Measurements from ENCODE around the gene GTPBP6. TPM values are rescaled to one million over a fixed set of nuclear protein-coding genes. Genes with fewer than 3 reads are reported as not detected.
"Not testable (repeated sequence)": the region's sequence is repeated elsewhere in the genome, so short reads cannot be mapped to it uniquely, and the experiment has no call there.

The GTPBP6 gene
- polyA plus RNA-seq, 3 donors = 36.1 to 41.9 (median 36.6) TPM

DNA sequence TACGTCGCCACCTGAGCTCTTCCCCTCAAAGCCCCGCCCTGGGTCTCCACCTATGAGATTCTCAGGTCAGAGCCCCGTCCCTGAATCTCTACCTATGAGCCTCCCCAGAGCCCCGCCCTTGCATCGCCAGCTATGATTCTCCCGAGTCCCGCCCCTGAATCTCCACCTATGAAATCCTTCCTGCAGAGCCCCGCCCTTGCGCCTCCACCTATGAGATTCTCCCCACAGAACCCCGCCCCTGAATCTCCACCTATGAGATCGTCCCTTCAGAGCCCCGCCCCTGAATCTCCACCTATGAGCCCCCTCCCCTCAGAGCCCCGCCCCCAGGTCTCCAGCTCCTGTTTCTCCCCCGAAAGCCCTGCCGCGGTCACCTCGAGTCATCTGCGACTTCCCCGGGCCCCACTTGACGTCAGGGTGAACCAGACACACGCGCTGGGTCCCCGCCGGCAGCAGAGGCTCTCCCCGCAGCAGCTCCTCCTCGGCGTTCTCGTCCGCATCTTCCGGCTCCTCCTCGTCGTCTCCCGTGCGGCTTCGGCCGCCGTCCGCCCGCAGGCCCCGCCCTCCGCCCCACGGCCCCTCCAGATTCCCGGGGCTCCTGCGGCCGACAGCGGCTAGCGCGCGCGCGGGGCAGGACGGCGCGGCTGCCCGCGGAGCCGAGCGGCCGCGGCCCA, 393 bp downstream of the GTPBP6 start:
- peak; percentile 85 to 96 (median 95) for DNase-seq (ENCODE audit: low read depth in 3 of 3, low spot score in 2 of 3)

DNA sequence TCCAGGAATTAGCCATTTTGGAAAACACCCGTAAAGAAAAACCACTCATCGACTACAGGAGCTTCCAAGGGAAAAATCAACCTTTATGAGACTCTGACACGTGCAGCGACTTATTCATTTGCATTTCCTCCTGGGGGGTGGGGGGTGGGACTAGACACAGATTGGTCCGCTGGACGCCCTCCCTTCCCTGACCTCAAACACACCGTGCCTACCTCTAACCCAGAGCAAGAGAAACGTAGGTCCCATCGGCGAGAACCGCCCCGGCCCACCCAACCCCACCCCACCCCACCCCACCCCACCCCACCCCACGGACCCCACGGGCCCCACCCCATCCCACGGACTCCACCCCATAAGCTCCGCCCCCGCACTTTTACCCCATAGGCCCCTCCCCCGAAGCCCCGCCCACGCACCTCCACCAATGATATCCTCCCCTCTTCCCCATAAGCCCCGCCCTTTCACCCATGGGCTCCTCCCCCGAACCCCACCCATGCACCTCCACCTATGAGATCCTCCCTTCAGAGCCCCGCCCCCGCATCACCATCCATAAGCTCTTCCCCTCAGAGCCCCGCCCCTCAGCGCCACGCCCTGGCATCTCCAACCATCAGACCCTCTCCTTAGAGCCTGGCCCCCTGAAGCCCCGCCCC, 1.1 kb downstream of the GTPBP6 start:
- no peak for DNase-seq (ENCODE audit: low read depth in 3 of 3, low spot score in 2 of 3)

GRCh38 chrX:316351-317325, 2.0 kb downstream of the GTPBP6 start:
- no peak for DNase-seq (ENCODE audit: low read depth in 3 of 3, low spot score in 2 of 3)

DNA sequence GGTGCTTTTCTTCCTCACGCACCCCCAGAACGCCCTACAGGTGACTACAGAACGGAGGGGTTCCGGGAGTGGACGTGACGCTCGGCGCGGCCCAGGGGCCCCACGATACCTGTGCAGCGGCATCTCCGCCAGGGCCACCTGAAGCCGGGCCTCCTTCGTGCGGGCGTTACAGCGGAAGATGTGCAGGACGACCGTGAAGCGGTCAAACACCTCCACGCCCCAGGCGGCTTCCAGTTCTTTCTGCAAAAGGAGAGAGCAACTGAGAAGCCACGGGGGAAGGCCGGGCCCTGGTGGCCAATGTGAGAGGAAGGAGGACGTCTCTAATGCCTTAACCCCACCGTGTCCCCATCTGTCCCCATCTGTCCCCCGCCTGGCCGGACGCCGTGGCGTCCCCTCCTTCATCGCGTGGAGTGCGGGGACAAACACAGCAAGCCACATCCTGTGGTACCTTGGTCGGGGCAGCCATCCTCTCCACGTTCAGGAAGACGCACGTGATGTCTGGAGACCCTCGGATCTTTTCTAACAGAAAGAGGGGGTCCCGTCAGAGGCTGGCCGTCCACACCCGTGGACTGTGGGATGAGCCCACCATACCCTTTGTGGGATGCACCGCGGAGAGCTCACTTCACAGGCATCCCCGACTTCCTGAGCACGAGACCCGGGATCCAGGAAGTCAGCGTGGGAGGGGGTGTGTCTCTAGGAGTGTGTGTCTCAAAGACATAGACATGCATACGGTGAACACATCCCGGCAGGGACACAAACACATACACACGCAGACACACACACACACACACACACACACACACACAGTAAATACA, 3.6 kb downstream of the GTPBP6 start:
- no peak for DNase-seq (ENCODE audit: low read depth in 3 of 3, low spot score in 2 of 3)

- no peak for DNase-seq (ENCODE audit: low read depth in 3 of 3, low spot score in 2 of 3)
Measured at GRCh38 chrX:314049-314448, 4.5 kb downstream of the GTPBP6 start.

GRCh38 chrX:313546-313945, 5.0 kb downstream of the GTPBP6 start:
- DNase-seq (ENCODE audit: low read depth in 3 of 3, low spot score in 2 of 3) = no peak

- DNase-seq (ENCODE audit: low read depth in 3 of 3, low spot score in 2 of 3) = no peak
Measured at GRCh38 chrX:312621-313331, 5.8 kb downstream of the GTPBP6 start.

DNA sequence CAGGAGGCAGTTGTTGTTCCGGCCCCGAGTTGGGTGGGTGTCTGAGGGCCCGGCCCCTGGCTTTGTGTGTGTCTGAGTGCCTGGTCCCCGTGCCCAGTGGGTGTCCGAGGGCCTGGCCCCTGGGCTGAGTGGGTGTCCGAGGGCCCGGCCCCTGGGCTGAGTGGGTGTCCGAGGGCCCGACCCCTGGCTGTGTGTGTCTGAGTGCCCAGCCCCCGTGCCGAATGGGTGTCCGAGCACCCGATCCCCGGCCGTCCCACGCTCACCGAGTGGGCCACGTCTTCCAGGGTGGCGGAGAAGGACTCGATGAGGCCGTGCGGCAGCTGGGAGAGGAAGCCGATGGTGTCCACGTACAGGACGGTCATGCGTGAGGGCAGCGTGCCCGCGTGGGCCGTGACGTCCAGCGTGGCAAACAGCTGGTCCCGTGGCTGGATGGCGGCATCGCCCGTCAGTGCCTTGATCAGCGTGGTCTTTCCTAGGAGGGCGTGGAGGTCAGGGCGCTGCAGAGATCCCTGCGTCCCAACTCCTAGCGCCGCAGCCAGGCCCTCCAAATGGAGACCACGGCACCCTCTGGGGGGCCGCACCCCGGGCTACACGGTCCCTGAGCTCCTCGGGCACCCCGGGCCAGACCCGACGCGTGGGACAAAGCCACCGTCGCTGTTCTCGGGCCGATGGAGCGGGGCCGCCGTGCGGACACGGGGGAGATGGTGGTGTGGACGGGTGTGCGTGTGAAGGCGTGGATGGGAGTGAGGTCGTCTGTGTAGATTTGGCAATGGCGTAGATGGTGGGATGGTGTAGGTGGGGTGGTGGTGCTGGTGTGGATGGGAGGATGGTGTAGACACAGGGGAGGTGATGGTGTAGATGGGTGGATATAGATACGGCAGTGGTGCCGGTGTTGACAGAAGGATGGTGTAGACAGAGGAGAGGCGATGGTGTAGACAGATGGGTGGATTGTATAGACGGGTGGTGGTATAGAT, 7.2 kb downstream of the GTPBP6 start:
- DNase-seq (ENCODE audit: low read depth in 3 of 3, low spot score in 2 of 3) = no peak

DNA sequence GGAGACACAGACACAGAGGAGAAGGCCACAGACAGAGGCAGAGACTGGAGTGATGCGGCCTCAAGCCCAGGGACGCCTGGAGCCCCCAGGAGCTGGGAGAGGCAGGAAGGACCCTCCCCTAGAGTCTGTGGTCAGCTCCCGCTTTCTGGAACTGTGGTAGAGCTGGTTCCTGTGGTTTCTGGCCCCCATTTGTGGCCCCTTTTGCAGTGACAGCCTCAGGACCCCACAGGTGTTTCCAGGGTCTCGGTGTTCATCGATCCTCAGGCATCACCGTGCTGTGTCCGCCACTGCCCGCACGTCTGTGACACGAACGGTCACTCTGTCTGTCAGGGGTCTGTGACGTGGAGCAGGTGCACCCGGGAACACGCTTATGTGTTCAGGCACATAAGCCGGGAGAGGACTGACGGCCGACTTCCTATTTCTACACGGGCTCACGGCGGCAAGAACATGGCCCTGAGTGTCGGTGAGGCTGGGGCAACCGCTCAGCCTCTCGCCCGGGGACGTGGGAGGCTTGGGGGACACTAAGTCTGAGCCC, 7.9 kb downstream of the GTPBP6 start:
- no peak for DNase-seq (ENCODE audit: low read depth in 3 of 3, low spot score in 2 of 3)

GRCh38 chrX:308821-309520, 9.6 kb downstream of the GTPBP6 start:
- DNase-seq (ENCODE audit: low read depth in 3 of 3, low spot score in 2 of 3) = no peak

GRCh38 chrX:307261-308111, 11.1 kb downstream of the GTPBP6 start:
- no peak for DNase-seq (ENCODE audit: low read depth in 3 of 3, low spot score in 2 of 3)

DNA sequence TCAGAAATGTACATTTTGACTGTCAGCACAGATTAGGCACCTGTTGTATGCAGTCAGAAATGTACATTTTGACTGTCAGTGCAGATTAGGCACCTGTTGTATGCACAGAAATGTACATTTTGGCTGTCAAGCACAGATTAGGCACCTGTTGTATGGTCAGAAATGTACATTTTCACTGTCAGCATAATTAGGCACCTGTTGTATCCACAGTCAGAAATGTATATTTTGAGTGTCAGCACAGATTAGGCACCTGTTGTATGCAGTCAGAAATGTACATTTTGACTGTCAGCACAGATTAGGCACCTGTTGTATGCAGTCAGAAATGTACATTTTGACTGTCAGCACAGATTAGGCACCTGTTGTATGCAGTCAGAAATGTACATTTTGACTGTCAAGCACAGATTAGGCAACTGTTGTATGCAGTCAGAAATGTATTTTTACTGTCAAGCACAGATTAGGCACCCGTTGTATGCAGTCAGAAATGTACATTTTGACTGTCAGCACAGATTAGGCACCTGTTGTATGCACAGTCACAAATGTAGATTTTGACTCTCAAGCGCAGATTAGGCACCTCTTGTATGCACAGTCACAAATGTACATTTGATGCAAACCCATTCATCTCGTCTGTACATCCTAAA, 11.9 kb downstream of the GTPBP6 start:
- DNase-seq (ENCODE audit: low read depth in 3 of 3, low spot score in 2 of 3) = not testable (repeated sequence)

DNA sequence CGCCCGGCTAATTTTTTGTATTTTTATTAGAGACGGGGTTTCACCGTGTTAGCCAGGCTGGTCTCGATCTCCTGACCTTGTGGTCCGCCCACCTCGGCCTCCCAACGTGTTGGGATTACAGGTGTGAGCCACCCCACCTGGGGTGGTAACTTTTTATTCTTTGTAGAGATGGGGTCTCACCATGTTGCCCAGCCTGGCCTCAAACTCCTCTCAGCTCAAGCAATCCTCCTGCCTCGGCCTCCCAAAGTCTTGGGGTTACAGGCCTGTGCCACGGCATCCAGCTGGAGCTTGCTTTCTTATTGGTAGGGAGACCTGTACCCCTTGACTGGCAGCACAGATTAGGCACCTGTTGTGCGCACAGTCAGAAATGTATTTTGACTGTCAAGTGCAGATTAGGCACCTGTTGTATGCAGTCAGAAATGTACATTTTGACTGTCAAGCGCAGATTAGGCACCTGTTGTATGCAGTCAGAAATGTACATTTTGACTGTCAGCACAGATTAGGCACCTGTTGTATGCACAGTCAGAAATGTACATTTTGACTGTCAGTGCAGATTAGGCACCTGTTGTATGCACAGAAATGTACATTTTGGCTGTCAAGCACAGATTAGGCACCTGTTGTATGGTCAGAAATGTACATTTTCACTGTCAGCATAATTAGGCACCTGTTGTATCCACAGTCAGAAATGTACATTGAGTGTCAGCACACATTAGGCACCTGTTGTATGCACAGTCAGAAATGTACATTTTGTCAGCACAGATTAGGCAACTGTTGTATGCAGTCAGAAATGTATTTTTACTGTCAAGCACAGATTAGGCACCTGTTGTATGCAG, 12.6 kb downstream of the GTPBP6 start:
- DNase-seq (ENCODE audit: low read depth in 3 of 3, low spot score in 2 of 3) = not testable (repeated sequence)

DNA sequence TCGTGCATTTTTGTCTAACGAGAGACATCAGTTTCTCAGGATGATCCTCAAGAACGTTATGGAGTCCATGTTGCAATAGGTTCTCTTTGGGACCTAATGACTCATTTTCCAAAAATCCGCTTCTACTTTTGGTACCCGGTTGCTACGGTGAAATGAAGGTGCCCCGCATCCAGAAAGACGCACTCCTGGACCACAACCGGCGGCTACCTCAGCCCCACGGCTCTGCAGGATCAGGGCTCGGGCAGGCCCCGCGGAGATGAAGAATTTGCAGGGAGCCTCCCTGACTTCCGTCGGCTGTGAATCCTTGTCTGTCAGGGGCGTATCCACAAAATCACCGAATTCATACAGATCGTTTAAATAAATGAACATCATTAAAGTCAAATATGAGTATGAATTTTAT, 15.6 kb downstream of the GTPBP6 start:
- no peak for DNase-seq (ENCODE audit: low read depth in 3 of 3, low spot score in 2 of 3)

- DNase-seq (ENCODE audit: low read depth in 3 of 3, low spot score in 2 of 3) = no peak
Measured at GRCh38 chrX:300334-300733, 18.3 kb downstream of the GTPBP6 start.

DNA sequence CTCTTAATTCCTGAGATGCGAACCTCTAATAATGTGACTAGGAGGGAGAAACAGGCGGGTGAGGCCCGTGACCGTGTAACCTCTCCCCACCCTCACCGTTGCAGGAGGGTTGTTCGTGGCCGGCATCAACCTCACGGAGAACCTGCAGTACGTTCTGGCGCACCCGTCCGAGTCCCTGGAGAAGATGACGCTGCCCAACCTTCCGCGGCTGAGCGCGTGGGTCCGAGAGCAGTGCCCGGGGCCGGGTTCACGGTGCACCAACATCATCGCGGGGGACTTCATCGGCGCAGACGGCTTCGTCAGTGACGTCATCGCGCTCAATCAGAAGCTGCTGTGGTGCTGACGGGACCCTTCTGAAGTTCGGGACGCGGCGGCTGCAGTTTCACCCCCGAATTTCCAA, 19.6 kb downstream of the GTPBP6 start:
- no peak for DNase-seq (ENCODE audit: low read depth in 3 of 3, low spot score in 2 of 3)
